Measurements from ENCODE around the gene KANSL2. TPM values are rescaled to one million over a fixed set of nuclear protein-coding genes. Genes with fewer than 3 reads are reported as not detected.

The KANSL2 gene
- total and polyA plus RNA-seq, 2 experiments from 2014 or later, result 29.3 to 92.5 TPM

DNA sequence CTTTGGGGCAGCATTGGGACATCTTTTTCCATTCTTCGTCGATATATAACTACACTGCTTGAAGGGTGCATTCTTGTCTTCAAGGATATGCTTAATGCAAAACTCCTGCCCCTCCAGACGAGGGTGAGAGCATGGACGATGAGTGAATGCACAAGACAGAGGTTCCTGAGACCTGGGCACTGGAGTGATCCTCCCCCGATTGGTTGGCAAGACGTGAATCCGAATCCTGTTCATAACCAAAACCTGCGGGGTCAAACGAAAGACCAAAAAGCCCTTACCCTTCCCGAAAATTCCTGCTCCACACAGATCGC, 684 bp downstream of the KANSL2 start:
- H3K4me3 Mint-ChIP-seq, result peak overlapping the region; percentile 98
- peak overlapping the region; percentile 64 for H2AFZ ChIP-seq
- TF ChIP-seq NANOG (IDR thresholded peaks at IDR 0.05; ENCODE audit: borderline replicate concordance) (no peak), ZNF462 (CRISPR knock-in tag; IDR thresholded peaks at IDR 0.05) (no peak), POLR2AphosphoS5 (IDR thresholded peaks at IDR 0.05; ENCODE audit: low read depth) (no peak), ZNF331 (CRISPR knock-in tag; IDR thresholded peaks at IDR 0.05; ENCODE audit: low read depth) (no peak), EZH2phosphoT487 (IDR thresholded peaks at IDR 0.05; ENCODE audit: unreplicated experiment) (no peak), JUNB (IDR thresholded peaks at IDR 0.05; ENCODE audit: unreplicated experiment) (no peak), ZNF114 (CRISPR knock-in tag; IDR thresholded peaks at IDR 0.05) (no peak), CREB1 (CRISPR knock-in tag; IDR thresholded peaks at IDR 0.05; ENCODE audit: low read depth) (no peak), EZH2 (IDR thresholded peaks at IDR 0.05; ENCODE audit: low read depth, unreplicated experiment) (no peak), STAT1 (IDR thresholded peaks at IDR 0.05; ENCODE audit: unreplicated experiment) (no peak)
- TF ChIP-seq, protein P1, sequence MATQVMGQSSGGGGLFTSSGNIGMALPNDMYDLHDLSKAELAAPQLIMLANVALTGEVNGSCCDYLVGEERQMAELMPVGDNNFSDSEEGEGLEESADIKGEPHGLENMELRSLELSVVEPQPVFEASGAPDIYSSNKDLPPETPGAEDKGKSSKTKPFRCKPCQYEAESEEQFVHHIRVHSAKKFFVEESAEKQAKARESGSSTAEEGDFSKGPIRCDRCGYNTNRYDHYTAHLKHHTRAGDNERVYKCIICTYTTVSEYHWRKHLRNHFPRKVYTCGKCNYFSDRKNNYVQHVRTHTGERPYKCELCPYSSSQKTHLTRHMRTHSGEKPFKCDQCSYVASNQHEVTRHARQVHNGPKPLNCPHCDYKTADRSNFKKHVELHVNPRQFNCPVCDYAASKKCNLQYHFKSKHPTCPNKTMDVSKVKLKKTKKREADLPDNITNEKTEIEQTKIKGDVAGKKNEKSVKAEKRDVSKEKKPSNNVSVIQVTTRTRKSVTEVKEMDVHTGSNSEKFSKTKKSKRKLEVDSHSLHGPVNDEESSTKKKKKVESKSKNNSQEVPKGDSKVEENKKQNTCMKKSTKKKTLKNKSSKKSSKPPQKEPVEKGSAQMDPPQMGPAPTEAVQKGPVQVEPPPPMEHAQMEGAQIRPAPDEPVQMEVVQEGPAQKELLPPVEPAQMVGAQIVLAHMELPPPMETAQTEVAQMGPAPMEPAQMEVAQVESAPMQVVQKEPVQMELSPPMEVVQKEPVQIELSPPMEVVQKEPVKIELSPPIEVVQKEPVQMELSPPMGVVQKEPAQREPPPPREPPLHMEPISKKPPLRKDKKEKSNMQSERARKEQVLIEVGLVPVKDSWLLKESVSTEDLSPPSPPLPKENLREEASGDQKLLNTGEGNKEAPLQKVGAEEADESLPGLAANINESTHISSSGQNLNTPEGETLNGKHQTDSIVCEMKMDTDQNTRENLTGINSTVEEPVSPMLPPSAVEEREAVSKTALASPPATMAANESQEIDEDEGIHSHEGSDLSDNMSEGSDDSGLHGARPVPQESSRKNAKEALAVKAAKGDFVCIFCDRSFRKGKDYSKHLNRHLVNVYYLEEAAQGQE (IDR thresholded peaks at IDR 0.05; ENCODE audit: unreplicated experiment), result no peak
- TF ChIP-seq, protein P2, sequence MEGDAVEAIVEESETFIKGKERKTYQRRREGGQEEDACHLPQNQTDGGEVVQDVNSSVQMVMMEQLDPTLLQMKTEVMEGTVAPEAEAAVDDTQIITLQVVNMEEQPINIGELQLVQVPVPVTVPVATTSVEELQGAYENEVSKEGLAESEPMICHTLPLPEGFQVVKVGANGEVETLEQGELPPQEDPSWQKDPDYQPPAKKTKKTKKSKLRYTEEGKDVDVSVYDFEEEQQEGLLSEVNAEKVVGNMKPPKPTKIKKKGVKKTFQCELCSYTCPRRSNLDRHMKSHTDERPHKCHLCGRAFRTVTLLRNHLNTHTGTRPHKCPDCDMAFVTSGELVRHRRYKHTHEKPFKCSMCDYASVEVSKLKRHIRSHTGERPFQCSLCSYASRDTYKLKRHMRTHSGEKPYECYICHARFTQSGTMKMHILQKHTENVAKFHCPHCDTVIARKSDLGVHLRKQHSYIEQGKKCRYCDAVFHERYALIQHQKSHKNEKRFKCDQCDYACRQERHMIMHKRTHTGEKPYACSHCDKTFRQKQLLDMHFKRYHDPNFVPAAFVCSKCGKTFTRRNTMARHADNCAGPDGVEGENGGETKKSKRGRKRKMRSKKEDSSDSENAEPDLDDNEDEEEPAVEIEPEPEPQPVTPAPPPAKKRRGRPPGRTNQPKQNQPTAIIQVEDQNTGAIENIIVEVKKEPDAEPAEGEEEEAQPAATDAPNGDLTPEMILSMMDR (conservative IDR thresholded peaks at IDR 0.05; ENCODE audit: low read depth in 2 of 2), result no peak
- TF ChIP-seq, protein P3, sequence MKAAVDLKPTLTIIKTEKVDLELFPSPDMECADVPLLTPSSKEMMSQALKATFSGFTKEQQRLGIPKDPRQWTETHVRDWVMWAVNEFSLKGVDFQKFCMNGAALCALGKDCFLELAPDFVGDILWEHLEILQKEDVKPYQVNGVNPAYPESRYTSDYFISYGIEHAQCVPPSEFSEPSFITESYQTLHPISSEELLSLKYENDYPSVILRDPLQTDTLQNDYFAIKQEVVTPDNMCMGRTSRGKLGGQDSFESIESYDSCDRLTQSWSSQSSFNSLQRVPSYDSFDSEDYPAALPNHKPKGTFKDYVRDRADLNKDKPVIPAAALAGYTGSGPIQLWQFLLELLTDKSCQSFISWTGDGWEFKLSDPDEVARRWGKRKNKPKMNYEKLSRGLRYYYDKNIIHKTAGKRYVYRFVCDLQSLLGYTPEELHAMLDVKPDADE (IDR thresholded peaks at IDR 0.05), result no peak
- H3K36me3 ChIP-seq (ENCODE audit: insufficient read depth), result peaks cover 34% of the 10 kb centered on the region
- H3K27me3 Mint-ChIP-seq (ENCODE audit: insufficient read depth, low read depth, poor library complexity), result peaks cover 7% of the 10 kb centered on the region
- H3K27ac Mint-ChIP-seq, result peak overlapping the region; percentile 99
- peaks cover 16% of the 10 kb centered on the region for H3K4me1 Mint-ChIP-seq
- H3K4me3 ChIP-seq, result peak overlapping the region; percentile 94
- H4K20me1 ChIP-seq (replicated peaks; ENCODE audit: insufficient read depth), result peaks cover 16% of the 10 kb centered on the region
- H3K79me2 ChIP-seq (replicated peaks; ENCODE audit: insufficient read depth), result peaks cover 56% of the 10 kb centered on the region
- H3K4me2 ChIP-seq, result peak overlapping the region; percentile 98
- H3K36me3 Mint-ChIP-seq (ENCODE audit: low read depth), result peaks cover 50% of the 10 kb centered on the region
- H3F3A ChIP-seq (replicated peaks; ENCODE audit: low read depth), result 0 out of 2 replicates have a peak, but pooled peaks cover 4% of the 10 kb centered on the region
- ATAC-seq, result peak; percentile 5
- peak overlapping the region; percentile 86 for H3K27ac ChIP-seq (ENCODE audit: low read depth)
- H3K4me1 ChIP-seq (ENCODE audit: insufficient read depth), result no peaks in the 10 kb centered on the region; the same call in 1 of the 2 replicates
- H3K27me3 ChIP-seq (ENCODE audit: insufficient read depth), result no peaks in the 10 kb centered on the region
- no peaks in the 10 kb centered on the region for H3K9me3 Mint-ChIP-seq
- DNase-seq (ENCODE audit: low spot score), result no peak
- no peaks in the 10 kb centered on the region for H3K9me2 ChIP-seq (ENCODE audit: insufficient read depth)
